Prostate gland (tissue), 2 donors: ENCODE data around the gene CHD3. TPM values are rescaled to one million over a fixed set of nuclear protein-coding genes. Genes with fewer than 3 reads are reported as not detected.
A peak's percentile ranks its signal among the peaks of the same experiment; 100 is the strongest.

Source experiments
- DNase-seq: peaks from one replicate; pipeline ENCODE4 v3.0.0-alpha.2; 2019; ENCODE audit warnings: low spot score
- H3K27ac ChIP-seq, 2 donors: fragments of 200-600 bp; sonication (generic); 2 replicates each; pipeline ENCODE4 v1.5.1; 2017 to 2019
- H3K27me3 ChIP-seq: fragments of 200-600 bp; sonication (generic); replicated peaks from 2 replicates; pipeline ENCODE4 v1.5.1; 2019; ENCODE audit not compliant: insufficient read depth
- H3K36me3 ChIP-seq, 2 donors: fragments of 200-600 bp; sonication (generic); 1 replicate in 1 of 2; 2 replicates in 1 of 2; pipeline versions ENCODE4 v1.5.1 to v1.8.1; 2017 to 2019
- H3K4me1 ChIP-seq: fragments of 200-600 bp; sonication (generic); replicated peaks from 2 replicates; pipeline ENCODE4 v1.5.1; 2019
- H3K4me3 ChIP-seq, 2 donors: fragments of 200-600 bp; sonication (generic); 2 replicates each; pipeline ENCODE4 v1.5.1; 2017 to 2019
- H3K9me3 ChIP-seq: fragments of 200-600 bp; sonication (generic); 2 replicates; pipeline ENCODE4 v1.5.1; 2017
- CTCF ChIP-seq, 4 experiments: fragments of 200-600 bp in 2 of 4; fragments of 450-650 bp in 2 of 4; sonication (generic) in 2 of 4; IDR thresholded peaks; 1 replicate in 3 of 4; 2 replicates in 1 of 4; pipeline ENCODE4 v1.5.1; 2016 to 2019; ENCODE audit warnings: antibody characterized with exemption in 4 of 4, mild to moderate bottlenecking in 2 of 4, moderate library complexity in 2 of 4
- POLR2A ChIP-seq: fragments of 450-650 bp; IDR thresholded peaks from one replicate; pipeline ENCODE4 v1.6.1; 2016; ENCODE audit warnings: antibody characterized with exemption, mild to moderate bottlenecking
- POLR2AphosphoS5 ChIP-seq: sonication (generic); formaldehyde crosslinking; IDR thresholded peaks from one replicate; pipeline ENCODE4 v1.6.1; 2017; ENCODE audit warnings: antibody characterized with exemption
- WGBS: methylation state at CpG from one replicate; pipeline ENCODE4 v1.1.5; 2018; 5-methylcytosine and 5-hydroxymethylcytosine counted together
- intact Hi-C: fragments of 100-400 bp; cut with DNase I; formaldehyde crosslinking; loops from one replicate; pipeline ENCODE4 v1.14.2; 2022
- total RNA-seq, 2 donors: library from RNA; depleted of rRNA; stranded (reverse); fragments of >200 nt; gene quantifications; one replicate each; pipeline ENCODE4 v1.1.0, GENCODE V29; 2016

Gene CHD3
- total RNA-seq, 2 donors from 2014 or later, result 166 to 196 TPM

GRCh38 chr17:7930841-7931631, 42.4 kb downstream of the CHD3 start:
- intact Hi-C loops, result no loop called here
- Histone ChIP-seq H3K36me3 (no peaks in the 10 kb centered on the region), H3K27me3 (no peaks in the 10 kb centered on the region), H3K9me3 (no peaks in the 10 kb centered on the region), H3K4me1 (no peaks in the 10 kb centered on the region), H3K27ac (peak overlapping the region; percentile 71 to 81), H3K4me3 (peak overlapping the region; percentile 64 to 72)
- TF ChIP-seq CTCF (IDR thresholded peaks at IDR 0.05) (no peak), POLR2A (no peak), POLR2AphosphoS5 (no peak)
- no peak for DNase-seq
- 42% methylated on average over 20 of the region's 20 CpGs for WGBS

- intact Hi-C loops, result no loop called here
These were observed 43.3 kb downstream of the CHD3 start, which contains the start of the genes CNTROB and TRAPPC1 for GRCh38 chr17:7931709-7932482. TSS of gene CNTROB (plus strand) at chr17:7932206. CDS start at chr17:7933080, 874 bp downstream. TSS of gene TRAPPC1 (minus strand) at chr17:7931946. CDS start at chr17:7931829, 117 bp downstream.

GRCh38 chr17:7932483-7932891, 43.9 kb downstream of the CHD3 start:
- DNase-seq, result no peak
- Histone ChIP-seq H3K4me3 (peak overlapping the region; percentile 64 to 72), H3K27me3 (no peaks in the 10 kb centered on the region), H3K9me3 (no peaks in the 10 kb centered on the region), H3K27ac (peak overlapping the region; percentile 71 to 81), H3K4me1 (no peaks in the 10 kb centered on the region), H3K36me3 (no peaks in the 10 kb centered on the region)
- intact Hi-C loops, result no loop called here
- under 1% methylated on average over 17 of the region's 17 CpGs for WGBS
- no peak for TF ChIP-seq CTCF (IDR thresholded peaks at IDR 0.05)
- TF ChIP-seq POLR2A, result no peak
- TF ChIP-seq POLR2AphosphoS5, result no peak

More at GRCh38 chr17:7931709-7932482, 43.3 kb downstream of the CHD3 start, which contains the start of the genes CNTROB and TRAPPC1:
- Histone ChIP-seq H3K4me3 (peak within 1 kb of the TSS; percentile 64 to 72), H3K4me1 (no peaks in the 10 kb centered on the region), H3K27me3 (no peaks in the 10 kb centered on the region), H3K9me3 (no peaks in the 10 kb centered on the region), H3K36me3 (no peaks in the 10 kb centered on the region), H3K27ac (peak within 1 kb of the TSS; percentile 71 to 81)
- peak in 1 of 4 experiments; percentile 17 for TF ChIP-seq CTCF (IDR thresholded peaks at IDR 0.05)
- TF ChIP-seq POLR2AphosphoS5, result peak; percentile 99
- peak; percentile 79 for TF ChIP-seq POLR2A
- DNase-seq, result peak; percentile 99
- WGBS, result under 1% methylated on average over 37 of the region's 55 CpGs

GRCh38 chr17:7932949-7933348, 44.4 kb downstream of the CHD3 start:
- Histone ChIP-seq H3K27me3 (no peaks in the 10 kb centered on the region), H3K4me1 (no peaks in the 10 kb centered on the region), H3K27ac (peak overlapping the region in 1 of 2 donors; percentile 81), H3K36me3 (no peaks in the 10 kb centered on the region), H3K4me3 (peak overlapping the region; percentile 64 to 72), H3K9me3 (no peaks in the 10 kb centered on the region)
- 5% methylated on average over 16 of the region's 16 CpGs for WGBS
- TF ChIP-seq POLR2A, result no peak
- TF ChIP-seq POLR2AphosphoS5, result no peak
- peak in 1 of 4 experiments; percentile 9 for TF ChIP-seq CTCF (IDR thresholded peaks at IDR 0.05)
- no peak for DNase-seq
- intact Hi-C loops, result no loop called here
